Activated T-cell treated with anti-CD3 and anti-CD28 coated beads, Interleukin-2, amount 50 U/mL, for 24 hours (primary cell): ENCODE data around the gene ERCC5.

ENCODE experiments used
- DNase-seq: peaks from one replicate; pipeline ENCODE4 v3.0.0-alpha.2; 2020
- H3K27ac Mint-ChIP-seq: 2 replicates; pipeline ENCODE4 v1.8.0; 2020; ENCODE audit warnings: mild to moderate bottlenecking, mixed read lengths
- H3K27me3 Mint-ChIP-seq: 2 replicates; pipeline ENCODE4 v1.8.0; 2020; ENCODE audit warnings: mixed read lengths
- H3K36me3 Mint-ChIP-seq: 2 replicates; pipeline ENCODE4 v1.8.0; 2020; ENCODE audit warnings: low read depth, mixed read lengths
- H3K4me1 Mint-ChIP-seq: 2 replicates; pipeline ENCODE4 v1.8.0; 2020; ENCODE audit warnings: low read depth, mixed read lengths
- H3K4me3 Mint-ChIP-seq: 2 replicates; pipeline ENCODE4 v1.8.0; 2020; ENCODE audit warnings: mild to moderate bottlenecking, moderate library complexity, mixed read lengths
- H3K9me3 Mint-ChIP-seq: 2 replicates; pipeline ENCODE4 v1.8.0; 2020; ENCODE audit warnings: mixed read lengths

ERCC5 gene

DNA sequence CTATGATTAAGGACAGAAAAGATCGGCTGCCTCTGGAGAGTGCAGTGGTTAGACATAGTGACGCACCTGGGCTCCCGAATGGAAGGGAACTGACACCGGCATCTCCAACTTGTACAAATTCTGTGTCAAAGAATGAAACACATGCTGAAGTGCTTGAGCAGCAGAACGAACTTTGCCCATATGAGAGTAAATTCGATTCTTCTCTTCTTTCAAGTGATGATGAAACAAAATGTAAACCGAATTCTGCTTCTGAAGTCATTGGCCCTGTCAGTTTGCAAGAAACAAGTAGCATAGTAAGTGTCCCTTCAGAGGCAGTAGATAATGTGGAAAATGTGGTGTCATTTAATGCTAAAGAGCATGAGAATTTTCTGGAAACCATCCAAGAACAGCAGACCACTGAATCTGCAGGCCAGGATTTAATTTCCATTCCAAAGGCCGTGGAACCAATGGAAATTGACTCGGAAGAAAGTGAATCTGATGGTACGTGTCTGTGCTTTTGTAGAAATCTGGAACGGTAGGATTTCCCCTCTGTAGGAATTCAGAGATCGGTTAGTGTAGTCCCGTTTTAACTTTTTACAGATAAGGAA lies 16.9 kb downstream of the ERCC5 start:
- no peak for DNase-seq
- no peaks in the 10 kb centered on the region for H3K27me3 Mint-ChIP-seq
- H3K4me3 Mint-ChIP-seq = no peak overlapping the region
- peak overlapping the region; percentile 48 for H3K27ac Mint-ChIP-seq
- H3K36me3 Mint-ChIP-seq = peaks cover 97% of the 10 kb centered on the region
- peaks cover 27% of the 10 kb centered on the region for H3K4me1 Mint-ChIP-seq
- no peaks in the 10 kb centered on the region for H3K9me3 Mint-ChIP-seq

DNA sequence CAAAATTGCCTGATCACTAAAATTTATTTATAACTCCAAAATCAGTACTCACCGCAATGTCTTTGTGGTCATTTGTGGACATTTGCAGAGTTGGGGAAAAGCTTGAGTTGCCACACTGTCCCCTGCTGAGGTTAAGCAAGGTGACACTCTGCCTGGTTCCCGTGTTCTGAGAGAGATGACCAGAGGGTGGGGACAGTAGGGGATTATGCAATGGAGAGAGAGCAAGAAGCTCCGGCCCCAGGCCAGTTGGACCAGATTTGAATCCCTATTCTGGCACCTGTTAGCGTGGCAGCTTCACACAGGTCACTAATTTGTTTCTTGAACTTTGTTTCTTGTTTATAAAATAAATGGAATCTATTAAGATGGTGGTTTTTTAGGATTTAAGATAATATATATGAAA lies 17.8 kb downstream of the ERCC5 start:
- no peaks in the 10 kb centered on the region for H3K9me3 Mint-ChIP-seq
- H3K4me3 Mint-ChIP-seq = no peak overlapping the region
- H3K27ac Mint-ChIP-seq = peak overlapping the region; percentile 58
- peaks cover 95% of the 10 kb centered on the region for H3K36me3 Mint-ChIP-seq
- H3K4me1 Mint-ChIP-seq = peaks cover 26% of the 10 kb centered on the region
- no peaks in the 10 kb centered on the region for H3K27me3 Mint-ChIP-seq
- DNase-seq = no peak

DNA sequence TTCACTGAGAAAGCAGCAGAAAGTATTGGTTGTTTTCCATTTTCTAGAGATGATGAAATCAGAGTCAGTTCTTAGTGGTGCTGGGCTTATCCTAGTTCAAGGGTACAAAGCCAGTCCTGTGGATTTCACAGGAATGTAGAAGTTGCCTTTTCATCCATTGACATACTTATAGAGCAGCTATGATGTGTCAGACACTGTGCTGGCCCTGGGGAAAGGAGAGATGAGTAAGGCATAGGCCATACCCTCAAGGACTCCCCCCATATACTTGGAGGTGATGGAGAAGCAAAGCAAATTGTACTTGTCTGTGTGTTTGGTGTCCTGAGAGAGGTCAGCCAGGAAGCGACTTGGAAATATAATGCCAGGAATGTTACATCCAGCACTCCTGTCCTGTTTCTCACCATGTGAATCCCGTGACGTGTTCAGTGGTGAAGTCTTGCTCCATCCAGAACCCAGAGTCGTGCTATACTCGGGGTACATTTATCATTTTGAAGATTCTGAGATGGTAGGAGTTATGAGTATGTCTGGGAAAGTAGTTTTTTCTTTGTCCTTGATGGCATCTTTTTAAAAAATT lies 22.6 kb downstream of the ERCC5 start:
- Mint-ChIP-seq H3K4me3 (no peak overlapping the region), H3K27me3 (no peaks in the 10 kb centered on the region), H3K36me3 (peaks cover 91% of the 10 kb centered on the region), H3K27ac (peak overlapping the region; percentile 70), H3K4me1 (peaks cover 47% of the 10 kb centered on the region), H3K9me3 (no peaks in the 10 kb centered on the region)
- DNase-seq = no peak

DNA sequence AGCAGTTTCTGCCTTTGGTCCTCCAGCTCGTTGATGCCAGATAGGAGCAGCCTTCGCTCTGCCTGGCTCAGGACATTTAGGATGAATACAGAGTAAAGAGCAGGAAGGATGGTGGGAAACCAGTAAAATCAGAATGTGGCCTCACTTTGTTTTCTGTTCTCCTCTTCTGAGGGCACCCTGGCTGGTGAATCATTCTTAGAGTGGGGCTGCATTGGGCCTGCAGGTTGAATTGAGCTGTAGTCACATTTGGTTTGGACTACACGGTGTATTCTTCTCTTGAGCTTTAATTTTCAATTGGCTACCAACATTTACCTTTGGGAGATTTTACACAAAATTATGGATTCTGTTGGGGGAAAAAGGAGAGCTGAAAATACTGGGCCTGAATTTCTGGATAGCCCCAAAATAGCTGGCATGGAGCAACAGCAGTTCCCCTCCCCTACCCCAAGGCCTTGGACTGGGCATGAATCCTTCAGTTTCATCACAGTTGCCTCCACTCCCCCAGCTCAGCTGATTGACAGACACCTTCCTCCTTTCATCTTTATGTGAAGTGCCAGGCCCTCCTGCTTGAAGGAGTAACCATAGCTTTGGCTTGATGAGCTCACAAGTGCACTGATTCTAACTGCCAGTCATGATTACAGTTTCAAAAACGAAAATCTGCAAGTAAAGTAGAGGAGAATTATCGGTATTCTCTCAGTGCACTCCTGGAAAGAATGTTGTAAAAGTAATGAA lies 24.3 kb downstream of the ERCC5 start:
- Mint-ChIP-seq H3K27me3 (no peaks in the 10 kb centered on the region), H3K9me3 (no peaks in the 10 kb centered on the region), H3K27ac (peak overlapping the region; percentile 76), H3K4me3 (no peak overlapping the region), H3K36me3 (peaks cover 91% of the 10 kb centered on the region), H3K4me1 (peaks cover 38% of the 10 kb centered on the region)
- no peak for DNase-seq

DNA sequence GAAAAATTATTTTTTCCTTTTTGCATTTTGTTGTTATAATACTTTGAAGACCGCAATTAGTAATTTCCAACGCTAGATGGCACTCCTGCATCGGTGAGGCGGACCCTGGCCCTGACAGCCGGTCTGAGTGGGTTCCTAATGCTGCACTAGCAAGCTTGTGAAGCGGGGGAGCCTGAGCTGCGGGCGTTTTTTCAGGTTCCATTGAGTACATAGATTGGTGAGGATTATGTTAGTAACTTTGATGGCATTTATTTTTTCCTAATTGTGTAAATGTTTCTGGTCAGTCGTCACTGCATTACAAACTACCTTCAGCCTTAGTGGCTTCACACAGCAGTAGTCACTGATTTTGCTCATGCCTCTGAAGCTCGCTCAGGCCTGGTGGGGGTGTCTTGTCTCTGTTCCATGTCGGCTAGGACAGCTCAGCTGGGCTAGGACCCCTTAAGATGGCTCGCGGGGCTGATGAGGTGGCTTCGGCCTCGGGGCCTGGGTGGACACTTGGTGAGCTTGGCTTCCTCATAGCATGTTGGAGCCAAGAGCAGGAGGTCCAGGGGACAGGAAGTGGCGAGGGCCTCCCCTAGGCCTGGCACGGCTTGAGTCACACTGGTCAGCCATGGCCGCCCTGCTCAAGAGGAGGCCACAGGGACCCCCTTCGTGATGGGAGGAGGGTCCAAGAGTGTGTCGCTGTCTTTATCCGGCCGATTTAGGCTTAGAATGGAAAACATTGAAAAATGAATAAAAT lies 25.0 kb downstream of the ERCC5 start:
- Mint-ChIP-seq H3K4me1 (peaks cover 38% of the 10 kb centered on the region), H3K9me3 (no peaks in the 10 kb centered on the region), H3K4me3 (no peak overlapping the region), H3K27me3 (no peaks in the 10 kb centered on the region), H3K36me3 (peaks cover 91% of the 10 kb centered on the region), H3K27ac (peak overlapping the region; percentile 76)
- peak; percentile 58 for DNase-seq

DNA sequence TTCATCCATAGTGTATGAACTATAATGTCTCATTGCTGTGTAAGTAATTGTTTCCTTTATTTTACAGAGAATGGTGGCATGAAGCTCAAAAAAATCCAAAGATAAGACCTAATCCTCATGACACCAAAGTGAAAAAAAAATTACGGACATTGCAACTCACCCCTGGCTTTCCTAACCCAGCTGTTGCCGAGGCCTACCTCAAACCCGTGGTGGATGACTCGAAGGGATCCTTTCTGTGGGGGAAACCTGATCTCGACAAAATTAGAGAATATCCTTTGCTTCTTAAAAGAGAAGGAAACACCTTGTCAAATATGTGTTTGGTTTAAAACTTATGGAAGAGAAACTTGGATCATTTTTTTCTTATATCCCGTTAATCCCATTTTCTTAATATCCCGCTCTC lies 26.3 kb downstream of the ERCC5 start:
- H3K9me3 Mint-ChIP-seq = no peaks in the 10 kb centered on the region
- H3K27me3 Mint-ChIP-seq = no peaks in the 10 kb centered on the region
- H3K27ac Mint-ChIP-seq = peak overlapping the region; percentile 86
- DNase-seq = no peak
- H3K4me3 Mint-ChIP-seq = no peak overlapping the region
- H3K36me3 Mint-ChIP-seq = peaks cover 91% of the 10 kb centered on the region
- peaks cover 38% of the 10 kb centered on the region for H3K4me1 Mint-ChIP-seq

DNA sequence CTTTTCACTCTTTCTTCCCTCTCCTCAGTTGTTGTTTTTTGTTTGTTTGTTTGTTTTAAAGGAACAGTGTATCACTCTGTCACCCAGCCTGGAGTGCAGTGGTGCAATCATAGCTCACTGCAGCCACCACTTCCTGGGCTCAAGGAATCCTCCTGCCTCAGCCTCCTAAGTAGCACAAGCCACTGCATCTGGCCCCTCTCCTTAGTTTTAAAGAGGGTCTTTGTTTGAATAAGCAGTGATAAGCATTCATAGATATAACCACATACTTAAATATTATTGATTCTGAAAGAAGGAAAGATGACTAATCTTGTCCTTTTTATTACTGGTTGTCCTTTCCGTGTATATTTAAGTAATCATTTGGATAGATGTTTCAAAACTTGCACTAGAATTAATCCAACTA lies 26.7 kb downstream of the ERCC5 start:
- peak overlapping the region; percentile 86 for H3K27ac Mint-ChIP-seq

DNA sequence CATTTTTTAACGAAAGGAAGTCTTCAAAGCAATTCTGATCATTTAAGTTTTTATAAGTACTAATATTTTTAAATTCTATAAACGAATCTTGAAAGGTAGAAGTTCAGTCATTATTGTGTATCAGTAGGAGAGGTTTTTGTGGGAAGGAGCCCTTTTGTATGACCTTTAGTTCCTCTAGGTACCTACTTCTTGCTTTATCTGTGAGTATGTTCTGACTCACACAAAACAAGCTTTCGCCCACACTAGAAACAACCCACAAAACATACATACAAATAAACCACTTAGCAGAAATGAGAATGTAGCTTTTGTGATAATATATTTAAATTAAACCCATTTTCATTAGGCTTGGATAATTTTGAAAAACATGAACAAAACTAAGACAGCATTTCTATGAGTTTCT lies 27.8 kb downstream of the ERCC5 start:
- no peak overlapping the region for H3K4me3 Mint-ChIP-seq
- H3K27ac Mint-ChIP-seq = no peak overlapping the region
- H3K9me3 Mint-ChIP-seq = no peaks in the 10 kb centered on the region
- peaks cover 38% of the 10 kb centered on the region for H3K4me1 Mint-ChIP-seq
- H3K36me3 Mint-ChIP-seq = peaks cover 85% of the 10 kb centered on the region
- H3K27me3 Mint-ChIP-seq = no peaks in the 10 kb centered on the region
- DNase-seq = no peak

More for the DNA sequence above, 26.7 kb downstream of the ERCC5 start:
- peaks cover 38% of the 10 kb centered on the region for H3K4me1 Mint-ChIP-seq
- H3K27me3 Mint-ChIP-seq = no peaks in the 10 kb centered on the region
- peaks cover 91% of the 10 kb centered on the region for H3K36me3 Mint-ChIP-seq
- no peak for DNase-seq
- no peak overlapping the region for H3K4me3 Mint-ChIP-seq
- H3K9me3 Mint-ChIP-seq = no peaks in the 10 kb centered on the region

DNA sequence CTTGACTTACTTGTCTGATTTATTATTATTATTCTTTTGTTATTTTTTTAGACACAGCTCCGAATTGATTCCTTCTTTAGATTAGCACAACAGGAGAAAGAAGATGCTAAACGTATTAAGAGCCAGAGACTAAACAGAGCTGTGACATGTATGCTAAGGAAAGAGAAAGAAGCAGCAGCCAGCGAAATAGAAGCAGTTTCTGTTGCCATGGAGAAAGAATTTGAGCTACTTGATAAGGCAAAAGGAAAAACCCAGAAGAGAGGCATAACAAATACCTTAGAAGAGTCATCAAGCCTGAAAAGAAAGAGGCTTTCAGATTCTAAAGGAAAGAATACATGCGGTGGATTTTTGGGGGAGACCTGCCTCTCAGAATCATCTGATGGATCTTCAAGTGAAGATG lies 29.4 kb downstream of the ERCC5 start:
- Mint-ChIP-seq H3K36me3 (peaks cover 71% of the 10 kb centered on the region), H3K9me3 (no peaks in the 10 kb centered on the region), H3K27me3 (no peaks in the 10 kb centered on the region), H3K27ac (no peak overlapping the region), H3K4me1 (peaks cover 28% of the 10 kb centered on the region), H3K4me3 (no peak overlapping the region)
- DNase-seq = no peak

DNA sequence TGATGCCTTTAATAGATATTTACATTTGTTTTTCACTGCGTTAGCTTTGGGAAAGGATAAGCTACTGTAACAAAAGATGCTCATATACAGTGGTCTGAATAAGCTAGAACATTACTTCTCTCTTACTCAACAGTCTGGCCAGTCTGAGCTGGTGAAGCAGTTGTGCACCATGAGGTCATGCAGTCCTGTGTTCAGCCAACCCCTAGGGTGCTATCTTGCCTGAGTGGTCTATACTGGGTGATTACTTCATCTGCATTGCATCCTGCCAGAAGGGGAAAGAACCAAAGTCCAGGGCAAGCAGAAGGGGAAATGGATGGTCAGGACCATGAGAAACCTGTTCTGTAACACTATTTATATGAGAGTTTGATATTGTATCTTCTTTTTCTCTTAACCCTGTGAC lies 31.5 kb downstream of the ERCC5 start:
- DNase-seq = no peak
- H3K27ac Mint-ChIP-seq = no peak overlapping the region
- no peaks in the 10 kb centered on the region for H3K27me3 Mint-ChIP-seq
- peaks cover 60% of the 10 kb centered on the region for H3K36me3 Mint-ChIP-seq
- H3K4me1 Mint-ChIP-seq = peaks cover 14% of the 10 kb centered on the region
- no peak overlapping the region for H3K4me3 Mint-ChIP-seq
- no peaks in the 10 kb centered on the region for H3K9me3 Mint-ChIP-seq

DNA sequence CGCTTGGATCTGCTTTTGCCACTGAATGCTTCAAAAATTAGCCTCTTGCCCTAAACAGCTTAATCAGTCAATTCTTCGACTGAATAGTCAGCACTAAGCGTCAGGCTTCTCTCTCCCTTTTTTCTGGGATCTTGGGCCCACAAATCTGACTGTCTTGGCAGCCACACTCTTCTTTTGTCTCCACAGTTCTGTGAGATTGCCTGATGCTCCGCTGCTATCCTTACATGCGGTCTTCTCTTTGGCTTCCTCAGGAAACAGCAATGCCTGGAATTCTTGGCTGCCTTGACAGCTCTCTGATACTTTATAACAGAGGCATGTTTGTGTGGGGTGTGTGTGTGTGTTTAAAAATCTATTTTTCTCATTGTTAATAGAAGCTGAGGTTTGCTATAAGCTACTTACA lies 32.6 kb downstream of the ERCC5 start:
- Mint-ChIP-seq H3K4me1 (peaks cover 3% of the 10 kb centered on the region), H3K27ac (no peak overlapping the region), H3K27me3 (no peaks in the 10 kb centered on the region), H3K9me3 (no peaks in the 10 kb centered on the region), H3K4me3 (no peak overlapping the region), H3K36me3 (peaks cover 49% of the 10 kb centered on the region)
- DNase-seq = no peak

DNA sequence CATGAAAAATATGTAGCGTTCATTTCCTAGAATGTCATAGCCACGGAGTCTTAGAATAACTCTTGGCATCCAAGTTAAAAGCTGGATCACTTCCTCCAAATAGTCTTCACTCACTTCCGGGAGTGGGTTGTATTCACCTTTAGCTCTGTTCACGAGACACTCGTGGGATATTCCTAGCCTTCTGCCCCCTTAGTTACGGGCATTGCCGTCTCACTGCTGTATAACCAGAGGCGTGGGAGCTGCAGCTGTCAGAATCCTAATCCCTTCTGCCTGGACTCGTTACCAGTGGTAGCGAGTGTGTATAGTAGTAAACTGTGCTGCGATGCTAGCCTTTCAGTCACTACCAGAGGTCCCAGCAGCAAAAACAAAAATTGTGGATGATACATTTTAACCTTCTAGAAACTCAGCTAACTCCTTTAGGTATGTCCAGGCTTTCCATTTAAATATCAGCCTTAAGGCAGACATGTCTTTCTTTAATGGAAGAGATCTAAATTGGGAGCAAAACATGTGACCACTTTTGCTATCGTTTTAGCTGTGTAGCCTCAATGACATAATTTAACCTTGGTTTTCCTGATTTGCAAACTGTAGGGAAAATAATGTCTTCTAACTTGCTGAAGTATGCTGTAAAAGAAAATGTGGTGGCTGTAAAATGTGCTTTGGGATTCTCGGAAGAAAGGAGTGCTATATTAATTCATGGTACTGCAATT lies 34.1 kb downstream of the ERCC5 start:
- H3K27ac Mint-ChIP-seq = no peak overlapping the region
- H3K4me1 Mint-ChIP-seq = no peaks in the 10 kb centered on the region
- H3K9me3 Mint-ChIP-seq = no peaks in the 10 kb centered on the region
- H3K4me3 Mint-ChIP-seq = no peak overlapping the region
- H3K27me3 Mint-ChIP-seq = no peaks in the 10 kb centered on the region
- no peak for DNase-seq
- peaks cover 35% of the 10 kb centered on the region for H3K36me3 Mint-ChIP-seq

DNA sequence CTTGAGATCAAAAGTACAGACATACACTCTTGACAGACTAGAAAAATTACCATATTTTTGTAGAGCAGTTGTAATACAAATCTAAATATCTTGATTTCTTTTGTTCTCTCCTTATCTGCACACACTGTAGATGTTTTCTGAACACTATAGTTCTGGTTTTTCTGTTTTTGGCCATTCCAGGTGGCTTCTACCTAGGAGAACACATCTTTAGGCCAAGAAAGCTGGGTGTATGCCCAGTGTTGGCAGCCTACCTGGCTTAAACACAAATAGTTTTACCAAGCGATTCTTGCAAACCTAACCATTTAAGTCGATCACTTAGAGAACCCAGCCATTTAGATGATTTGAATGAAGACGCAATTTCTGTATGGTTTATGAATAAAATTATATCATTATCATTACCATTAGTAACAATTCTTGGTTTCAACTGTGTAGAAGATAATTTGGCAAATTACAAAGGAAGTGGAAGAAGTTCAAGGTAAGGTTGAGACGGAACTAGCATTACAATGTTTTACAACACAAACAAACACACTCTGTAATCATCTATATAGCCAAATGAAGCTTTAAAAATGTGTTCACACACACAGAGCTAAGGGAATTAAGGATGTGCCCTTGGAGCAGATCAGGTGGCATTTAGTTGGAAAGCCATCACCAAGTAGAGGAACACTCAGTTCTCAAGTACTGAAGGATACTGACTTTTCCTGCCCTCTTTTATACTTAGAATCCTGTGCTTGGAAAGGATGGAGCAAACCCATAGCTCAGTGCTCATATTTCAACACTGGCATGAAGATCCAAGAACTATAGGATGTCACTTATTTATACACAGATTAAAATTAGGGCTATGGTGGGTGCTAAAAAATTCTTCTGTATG lies 36.2 kb downstream of the ERCC5 start:
- H3K27ac Mint-ChIP-seq = no peak overlapping the region
- no peaks in the 10 kb centered on the region for H3K9me3 Mint-ChIP-seq
- DNase-seq = no peak
- H3K4me1 Mint-ChIP-seq = no peaks in the 10 kb centered on the region
- H3K4me3 Mint-ChIP-seq = no peak overlapping the region
- H3K36me3 Mint-ChIP-seq = peaks cover 14% of the 10 kb centered on the region
- H3K27me3 Mint-ChIP-seq = no peaks in the 10 kb centered on the region

DNA sequence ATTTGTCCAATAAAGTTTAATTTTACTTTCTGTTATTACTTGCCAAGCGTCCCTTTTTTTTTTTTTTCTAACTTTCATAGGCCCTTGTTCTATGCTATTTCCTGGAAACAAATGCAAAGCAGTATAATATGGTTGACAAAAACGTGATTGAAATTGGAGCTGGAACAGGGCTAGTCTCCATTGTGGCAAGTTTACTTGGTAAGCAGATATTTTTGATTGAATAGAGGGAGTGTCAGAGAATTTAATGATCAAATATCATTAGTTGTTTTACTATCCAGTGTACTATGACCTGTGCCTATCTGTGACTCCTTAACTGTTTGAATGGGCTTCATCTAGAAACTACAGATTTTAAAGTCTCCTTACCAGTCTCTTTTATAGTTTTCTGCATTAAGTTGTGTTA lies 46.7 kb downstream of the ERCC5 start:
- DNase-seq = no peak
- Mint-ChIP-seq H3K4me3 (no peak overlapping the region), H3K9me3 (no peaks in the 10 kb centered on the region), H3K27ac (no peak overlapping the region), H3K36me3 (no peaks in the 10 kb centered on the region), H3K4me1 (no peaks in the 10 kb centered on the region), H3K27me3 (no peaks in the 10 kb centered on the region)
